GM18517 (cell line): Measurements from ENCODE around the gene CELF1.
"Not testable (repeated sequence)": the region's sequence is repeated elsewhere in the genome, so short reads cannot be mapped to it uniquely, and the experiment has no call there.

Source experiments
- ATAC-seq: cut with Tn5 transposase; IDR thresholded peaks from one replicate; pipeline ENCODE4 v1.9.1; 2021; ENCODE audit warnings: mild to moderate bottlenecking, moderate library complexity; ENCODE audit not compliant: unreplicated experiment

Gene CELF1

DNA sequence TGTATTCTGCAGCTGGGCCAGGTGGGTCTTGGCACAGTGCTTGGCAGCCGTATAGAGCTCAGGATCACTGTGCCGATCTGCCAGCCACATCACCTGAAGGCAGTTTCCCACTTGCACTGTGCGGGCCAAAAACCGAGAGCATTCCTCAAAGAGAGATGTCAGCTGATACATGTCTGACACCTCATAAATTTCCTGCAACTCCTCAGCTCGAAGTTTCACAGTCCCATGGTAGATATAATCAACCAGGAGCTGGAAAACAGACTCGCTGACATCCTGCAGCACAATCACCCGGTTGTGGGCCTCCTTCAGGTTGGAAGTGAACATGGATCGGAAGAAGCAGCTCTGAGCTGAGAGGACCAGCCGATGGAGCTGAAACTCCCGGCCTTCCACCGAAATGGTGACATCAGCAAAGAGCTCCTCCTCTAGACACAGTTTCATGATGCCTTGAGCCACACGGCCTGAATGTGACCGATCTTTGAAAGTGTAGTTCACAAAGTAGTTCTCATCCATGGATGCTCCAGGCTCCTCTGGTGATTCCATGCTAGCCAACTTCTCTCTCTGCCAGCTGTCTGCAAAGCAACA is 24.6 kb upstream of the CELF1 start:
- no peak for ATAC-seq

DNA sequence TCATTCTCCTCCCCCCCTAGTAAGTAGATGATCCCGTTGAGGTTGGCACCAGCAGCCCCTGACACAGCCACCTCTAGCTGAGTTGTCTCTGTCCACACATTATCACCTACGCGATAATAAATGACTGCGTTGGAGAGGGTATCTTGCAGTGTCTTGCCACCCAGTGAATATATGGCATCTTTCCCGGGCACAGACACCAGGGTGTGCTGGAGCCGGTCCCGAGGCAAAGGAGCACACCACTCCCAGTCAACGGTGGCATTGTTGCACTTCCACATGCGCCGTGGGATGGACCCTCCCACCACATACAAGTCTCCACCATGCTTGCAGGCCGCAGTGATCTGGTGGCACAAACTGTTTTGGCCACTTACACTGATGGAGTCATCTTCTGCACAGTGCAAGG is 20.4 kb upstream of the CELF1 start:
- ATAC-seq = no peak

DNA sequence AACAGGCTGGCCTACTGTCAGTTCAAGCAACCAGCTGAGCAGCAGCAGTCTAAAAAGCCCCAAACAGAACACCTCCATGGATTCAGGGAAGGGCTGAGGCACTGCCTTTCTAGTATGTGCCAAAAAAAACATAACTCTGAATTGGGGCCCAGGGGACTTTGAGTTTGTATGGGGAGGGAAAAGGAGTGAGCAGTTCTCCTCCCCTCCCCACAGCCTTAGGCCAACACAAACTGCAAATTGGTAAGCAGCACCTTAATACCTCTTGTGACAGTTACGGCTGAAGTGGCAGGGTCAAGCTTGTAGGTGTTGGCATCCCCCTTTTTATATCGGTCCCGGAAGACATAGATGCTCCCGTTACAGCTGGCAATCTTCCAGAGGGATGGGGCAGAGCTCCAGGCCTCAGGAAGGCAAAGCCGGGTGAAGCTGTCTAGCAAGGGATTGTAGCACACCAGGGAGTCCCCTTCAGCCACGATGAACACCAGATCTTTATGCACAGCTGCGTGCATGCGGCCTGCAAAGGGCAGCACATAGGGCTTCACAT is 19.9 kb upstream of the CELF1 start:
- ATAC-seq = no peak

DNA sequence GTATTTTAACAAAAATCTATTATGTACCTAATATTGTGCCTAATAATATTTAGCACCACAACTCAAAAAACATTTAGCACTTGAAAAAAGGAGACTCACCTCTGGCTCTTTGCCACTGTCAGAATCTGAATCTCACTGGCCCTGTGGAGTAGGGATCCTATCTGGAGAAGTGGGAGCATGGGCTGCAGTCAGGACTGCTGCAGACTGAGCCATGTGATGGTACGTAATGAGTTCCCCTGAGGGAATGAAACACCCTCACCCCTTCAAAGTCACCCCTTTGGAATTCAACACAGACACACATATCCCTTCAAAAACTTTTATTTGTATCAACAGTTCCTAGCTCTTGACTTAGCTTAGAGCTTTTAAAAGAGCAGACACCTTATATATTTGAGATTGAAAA is 19.0 kb upstream of the CELF1 start:
- no peak for ATAC-seq

DNA sequence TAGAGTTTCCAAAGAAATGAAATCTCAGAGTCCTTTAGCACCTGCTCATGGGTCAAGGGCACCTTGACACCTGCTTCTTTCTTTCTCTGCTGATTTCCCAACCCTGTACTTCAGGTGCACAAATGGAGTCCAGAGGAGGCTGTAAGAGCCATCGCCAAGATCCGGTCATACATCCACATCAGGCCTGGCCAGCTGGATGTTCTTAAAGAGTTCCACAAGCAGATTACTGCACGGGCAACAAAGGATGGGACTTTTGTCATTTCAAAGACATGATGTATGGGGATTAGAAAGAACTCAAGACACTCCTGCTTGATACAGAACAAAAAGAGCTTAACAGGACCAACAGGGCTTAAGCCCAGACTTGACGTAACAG is 18.4 kb upstream of the CELF1 start:
- ATAC-seq = no peak

DNA sequence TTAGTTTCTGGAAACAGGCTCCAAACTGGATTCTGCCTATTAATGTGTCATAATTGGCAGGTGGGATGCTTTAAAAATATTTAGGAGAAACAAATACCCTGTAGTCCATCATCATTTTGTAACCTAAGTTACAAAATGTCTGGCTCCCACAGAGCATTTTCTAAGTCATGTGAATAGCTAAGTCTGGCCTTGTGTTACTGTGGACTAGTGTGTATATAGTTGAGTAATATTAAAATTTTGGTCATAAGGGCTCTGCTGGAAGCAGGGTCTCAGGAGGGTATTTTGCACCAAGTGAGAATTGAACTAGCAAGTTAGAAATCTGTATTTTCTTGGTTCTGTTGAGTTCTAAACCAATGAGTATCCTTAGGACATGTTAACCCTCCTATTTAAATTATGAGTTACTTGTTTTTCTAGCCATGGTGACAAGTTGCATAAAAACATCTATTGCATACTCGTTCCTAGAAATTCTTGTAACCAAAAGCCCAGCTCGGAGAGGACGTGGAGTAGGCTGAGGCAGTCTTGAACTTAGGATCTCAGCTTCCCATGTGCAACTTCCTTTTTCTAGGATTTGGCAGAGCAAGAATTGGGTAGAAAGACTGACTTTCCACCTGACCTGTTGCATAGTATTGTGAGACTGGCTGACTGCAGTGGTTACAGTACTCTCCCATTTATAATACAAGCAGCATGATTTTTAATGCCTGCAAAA is 17.9 kb upstream of the CELF1 start:
- ATAC-seq = no peak

DNA sequence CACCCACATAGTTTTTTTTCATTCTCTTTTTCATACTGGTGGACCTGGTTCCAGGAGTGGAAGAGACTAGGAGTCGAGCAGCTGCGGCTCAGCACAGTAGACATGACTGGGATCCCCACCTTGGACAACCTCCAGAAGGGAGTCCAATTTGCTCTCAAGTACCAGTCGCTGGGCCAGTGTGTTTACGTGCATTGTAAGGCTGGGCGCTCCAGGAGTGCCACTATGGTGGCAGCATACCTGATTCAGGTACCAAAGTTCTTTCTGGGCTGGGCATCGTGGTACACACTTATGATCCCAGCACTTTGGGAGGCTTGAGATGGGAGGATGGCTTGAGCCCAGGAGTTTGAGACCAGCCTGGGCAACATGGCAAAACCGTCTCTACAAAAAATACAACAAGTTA is 16.7 kb upstream of the CELF1 start:
- ATAC-seq = no peak

DNA sequence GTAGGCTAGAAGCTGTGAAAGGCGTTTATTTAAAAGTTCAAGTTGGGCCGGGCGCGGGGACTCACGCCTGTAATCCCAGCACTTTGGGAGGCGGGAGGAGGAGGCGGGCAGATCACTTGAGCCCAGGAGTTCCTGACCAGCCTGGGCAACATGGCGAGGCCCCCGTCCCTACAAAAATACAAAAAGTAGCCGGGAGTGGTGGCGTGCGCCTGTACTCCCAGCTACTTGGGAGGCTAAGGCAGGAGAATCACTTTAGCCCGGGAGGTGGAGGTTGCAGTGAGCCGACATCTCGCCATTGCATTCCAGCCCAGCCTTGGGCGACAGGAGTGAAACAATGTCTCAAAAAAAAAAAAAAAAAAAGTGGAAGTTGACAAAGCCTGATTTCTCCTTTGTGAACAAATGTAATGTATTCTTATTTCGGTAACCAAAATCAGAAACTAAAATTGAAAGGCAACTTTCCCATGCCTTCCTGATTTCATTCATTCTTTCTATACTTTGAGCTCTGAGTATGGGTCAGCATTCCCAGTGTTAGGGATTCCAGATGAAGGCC is 13.3 kb upstream of the CELF1 start:
- ATAC-seq = no peak

DNA sequence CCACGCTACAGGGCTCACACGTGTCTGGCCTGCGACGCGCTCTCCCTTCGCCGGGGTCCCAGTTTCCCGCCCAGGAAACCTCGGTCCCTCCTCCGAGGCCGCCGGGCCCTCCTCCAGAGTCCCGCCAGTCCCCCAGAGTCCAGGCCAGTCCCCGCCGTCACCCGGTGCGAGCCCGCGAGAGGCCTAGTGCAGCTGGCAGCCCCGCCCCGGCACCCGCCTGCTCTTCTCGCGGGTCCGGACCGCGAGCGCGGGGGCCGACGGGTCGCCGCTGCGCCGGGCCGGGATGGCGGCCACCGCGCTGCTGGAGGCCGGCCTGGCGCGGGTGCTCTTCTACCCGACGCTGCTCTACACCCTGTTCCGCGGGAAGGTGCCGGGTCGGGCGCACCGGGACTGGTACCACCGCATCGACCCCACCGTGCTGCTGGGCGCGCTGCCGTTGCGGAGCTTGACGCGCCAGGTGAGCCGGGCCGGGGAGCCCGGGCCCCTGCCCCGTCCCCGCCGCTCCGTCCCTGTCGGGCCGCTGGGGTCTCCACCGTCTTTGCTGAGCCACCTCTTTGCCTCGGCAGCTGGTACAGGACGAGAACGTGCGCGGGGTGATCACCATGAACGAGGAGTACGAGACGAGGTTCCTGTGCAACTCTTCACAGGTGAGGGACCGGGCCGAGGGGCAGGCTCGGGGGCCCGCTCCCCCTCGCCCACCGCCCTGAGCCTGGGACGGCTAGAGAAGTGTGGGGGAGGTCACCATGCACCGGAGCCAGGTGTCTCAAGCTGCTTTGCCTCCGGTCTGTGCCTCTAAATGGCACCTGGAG is 12.6 kb upstream of the CELF1 start, which contains the start of gene PTPMT1:
PTPMT1 (plus strand) TSS at position 260 of the 809 bp plus-strand sequence; CDS start at position 284, 24 bp downstream.
- peak; percentile 64 for ATAC-seq

DNA sequence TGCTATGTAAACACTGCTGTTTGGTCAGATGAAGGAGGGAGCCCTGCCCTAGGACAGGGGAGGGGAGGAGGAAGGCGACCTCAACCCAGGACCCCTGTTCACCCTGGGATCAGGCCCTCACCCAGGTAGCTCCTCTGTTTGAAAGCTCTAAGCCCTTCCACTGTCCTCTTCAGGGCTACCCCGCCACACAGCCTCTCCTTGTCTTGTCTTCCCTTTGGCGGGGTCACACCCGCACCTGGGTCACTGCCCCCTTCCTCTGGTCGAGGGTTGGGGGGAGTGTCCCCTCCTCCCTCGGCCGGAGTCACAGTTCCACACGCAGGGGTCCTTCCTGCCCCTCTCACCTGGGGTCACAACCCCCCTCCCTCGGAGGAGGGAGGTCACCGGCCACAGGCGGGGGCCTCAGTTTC is 12.0 kb upstream of the CELF1 start:
- peak; percentile 15 for ATAC-seq

DNA sequence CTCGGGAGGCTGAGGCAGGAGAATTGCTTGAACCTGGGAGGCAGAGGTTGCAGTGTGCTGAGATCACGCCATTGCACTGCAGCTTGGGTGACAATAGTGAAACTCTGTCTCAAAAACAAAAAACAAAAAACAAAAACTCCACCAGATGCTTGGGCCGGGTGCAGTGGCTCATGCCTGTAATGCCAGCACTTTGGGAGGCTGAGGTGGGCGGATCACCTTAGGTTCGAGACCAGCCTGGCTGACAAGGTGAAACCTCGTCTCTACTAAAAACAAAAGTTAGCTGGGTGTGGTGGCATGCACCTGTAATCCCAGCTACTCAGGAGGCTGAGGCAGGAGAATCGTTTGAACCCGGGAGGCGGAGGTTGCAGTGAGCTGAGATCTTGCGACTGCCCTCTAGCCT is 11.4 kb upstream of the CELF1 start:
- ATAC-seq = not testable (repeated sequence)

DNA sequence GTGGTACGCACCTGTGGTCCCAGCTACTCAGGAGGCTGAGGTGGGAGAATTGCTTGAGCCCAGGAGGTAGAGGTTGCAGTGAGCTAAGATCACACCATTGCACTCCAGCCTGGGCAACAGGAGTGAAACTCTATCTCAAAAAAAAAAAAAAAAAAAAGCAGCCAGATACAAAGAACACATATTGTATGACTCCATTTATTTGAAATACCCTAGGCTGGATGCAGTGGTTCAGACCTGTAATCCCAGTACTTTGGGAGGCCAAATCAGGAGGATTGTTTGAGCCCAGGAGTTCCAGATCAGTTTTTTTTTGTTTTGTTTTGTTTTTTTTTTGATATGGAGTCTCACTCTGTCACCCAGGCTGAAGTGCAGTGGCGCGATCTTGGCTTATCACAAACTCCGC is 9.5 kb upstream of the CELF1 start:
- ATAC-seq = not testable (repeated sequence)

DNA sequence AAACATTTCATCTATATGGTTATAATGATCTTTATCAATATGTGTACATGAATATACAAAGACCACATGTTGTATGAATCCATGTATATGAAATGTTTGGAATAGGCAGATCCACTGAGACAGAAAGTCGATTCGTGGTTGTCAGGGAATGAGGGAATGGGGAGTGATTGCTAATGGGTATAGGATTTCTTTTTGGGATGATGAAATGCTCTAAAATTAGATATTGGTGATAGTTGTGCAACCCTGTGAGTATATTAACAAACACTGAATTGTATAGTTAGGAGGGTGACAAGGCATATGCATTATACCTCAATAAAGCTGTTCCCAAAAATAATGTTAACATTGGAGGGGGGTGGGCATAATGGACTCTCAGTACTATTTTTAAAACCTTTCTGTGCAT is 7.5 kb upstream of the CELF1 start:
- no peak for ATAC-seq

DNA sequence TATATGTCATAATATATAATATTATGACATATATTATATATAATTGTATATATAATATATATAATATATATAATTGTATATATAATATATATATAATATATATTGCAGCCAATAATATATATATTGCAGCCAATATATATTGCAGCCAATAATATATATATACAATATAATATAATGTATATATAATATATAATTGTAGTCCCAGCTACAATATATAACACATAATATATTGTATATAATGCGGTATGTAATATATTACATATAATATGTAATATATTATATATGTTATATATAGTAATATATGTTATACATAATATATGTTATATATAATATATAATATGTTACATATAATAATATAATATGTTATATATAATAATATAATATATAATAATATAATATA is 5.8 kb upstream of the CELF1 start:
- no peak for ATAC-seq

DNA sequence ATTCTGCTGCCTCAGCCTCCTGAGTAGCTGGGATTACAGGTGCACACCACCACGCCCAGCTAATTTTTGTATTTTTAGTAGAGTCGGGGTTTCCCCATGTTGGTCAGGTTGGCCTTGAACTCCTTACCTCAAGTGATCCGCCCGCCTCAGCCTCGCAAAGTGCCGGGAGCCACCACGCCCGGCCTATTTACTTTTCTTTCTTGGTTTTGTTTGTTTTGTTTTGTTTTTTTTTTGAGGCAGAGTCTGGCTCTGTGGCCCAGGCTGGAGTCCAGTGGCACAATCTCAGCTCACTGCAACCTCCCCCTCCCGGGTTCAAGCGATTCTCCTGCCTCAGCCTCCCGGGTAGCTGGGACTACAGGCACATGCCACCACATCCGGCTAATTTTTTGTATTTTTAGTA is 4.1 kb upstream of the CELF1 start:
- not testable (repeated sequence) for ATAC-seq

DNA sequence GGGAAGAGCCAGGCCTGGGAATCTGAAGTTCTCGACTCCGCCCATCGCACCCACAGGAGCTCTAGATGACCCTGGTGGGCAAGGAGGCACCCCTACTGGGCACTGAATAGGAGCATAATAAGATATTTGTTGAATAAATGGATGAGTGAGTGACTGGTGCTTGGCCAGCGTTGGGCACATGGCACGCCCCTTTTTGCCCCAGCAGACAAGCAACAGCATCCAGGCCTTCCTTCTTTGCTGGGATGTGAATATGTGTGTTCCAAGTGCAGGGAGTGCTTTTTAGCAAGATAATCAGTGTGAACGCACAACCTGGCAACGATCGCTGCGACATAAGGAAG is 443 bp upstream of the CELF1 start:
- ATAC-seq = peak; percentile 31

DNA sequence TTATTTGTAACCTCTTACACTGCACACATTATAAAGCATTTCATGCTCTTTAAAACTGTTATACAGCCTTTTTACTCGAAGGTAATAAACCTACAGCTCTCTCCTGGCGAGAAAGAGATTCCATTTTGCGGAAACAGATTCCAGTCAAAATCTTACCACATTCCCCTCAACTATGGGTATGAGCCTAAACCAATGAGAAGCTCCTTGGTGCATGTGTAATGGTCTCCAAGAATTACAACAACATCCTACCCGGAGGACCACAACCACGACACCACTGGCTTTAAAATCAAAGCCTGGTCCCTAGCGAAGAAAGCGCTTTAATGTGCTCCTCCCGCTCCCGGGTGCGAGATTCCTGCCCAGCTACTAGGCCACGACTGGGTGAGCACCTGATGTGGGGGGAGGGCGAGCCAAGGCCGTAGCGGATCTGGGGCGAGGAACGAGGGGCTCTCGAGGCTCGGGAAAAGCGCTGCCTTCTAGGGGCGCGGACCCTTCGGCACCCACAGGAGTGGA is 821 bp downstream of the CELF1 start:
- ATAC-seq = no peak

DNA sequence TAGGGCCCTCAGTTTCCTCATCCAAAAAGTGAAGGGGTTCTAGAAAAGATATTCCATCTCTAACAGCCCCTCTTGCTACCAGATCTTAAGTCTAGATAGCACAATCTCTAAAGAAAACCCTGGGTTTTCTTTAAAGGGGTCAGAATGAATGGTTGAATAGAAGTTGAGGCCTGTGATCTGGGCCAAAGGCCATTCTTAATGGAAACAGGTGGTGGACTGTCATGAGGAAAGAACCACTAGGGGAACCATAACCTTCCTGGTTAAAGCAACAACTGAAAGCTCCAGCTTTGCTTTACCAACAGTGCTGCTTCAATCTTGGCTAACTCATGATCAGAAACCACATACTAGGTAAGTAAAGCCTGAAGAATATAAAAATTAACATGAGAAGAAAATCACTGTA is 1.8 kb downstream of the CELF1 start:
- no peak for ATAC-seq

DNA sequence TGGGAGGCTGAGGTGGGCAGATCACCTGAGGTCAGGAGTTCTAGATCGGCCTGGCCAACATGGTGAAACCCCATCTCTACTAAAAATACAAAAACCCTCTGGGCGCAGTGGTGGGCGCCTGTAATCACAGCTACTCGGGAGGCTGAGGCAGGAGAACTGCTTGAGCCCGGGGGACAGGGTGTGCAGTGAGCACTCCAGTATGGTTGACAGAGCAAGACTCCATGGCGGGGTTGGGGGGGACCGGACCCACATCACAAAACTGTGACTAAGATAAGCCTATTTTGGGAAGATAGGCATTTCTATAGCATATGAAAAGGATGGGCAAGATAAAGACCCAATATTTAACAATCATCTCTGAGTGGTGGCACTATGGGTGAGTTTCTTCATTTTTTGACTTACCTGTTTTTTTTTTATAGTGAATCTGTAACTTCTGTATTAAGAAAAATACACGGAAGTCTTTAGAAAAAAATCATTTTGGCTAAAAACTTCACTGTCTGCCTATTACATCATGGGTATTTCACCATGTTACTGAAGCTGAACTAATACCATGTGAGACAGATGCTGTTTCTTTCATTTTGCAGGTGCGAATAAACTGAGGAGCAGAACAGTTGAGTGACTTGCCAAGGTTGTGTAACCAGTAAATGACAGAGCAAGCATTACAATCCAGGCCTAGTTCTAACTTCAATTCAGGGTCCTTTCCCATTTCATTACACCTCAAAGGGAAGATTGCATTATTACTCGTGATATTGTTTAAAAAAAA is 2.5 kb downstream of the CELF1 start:
- ATAC-seq = no peak

DNA sequence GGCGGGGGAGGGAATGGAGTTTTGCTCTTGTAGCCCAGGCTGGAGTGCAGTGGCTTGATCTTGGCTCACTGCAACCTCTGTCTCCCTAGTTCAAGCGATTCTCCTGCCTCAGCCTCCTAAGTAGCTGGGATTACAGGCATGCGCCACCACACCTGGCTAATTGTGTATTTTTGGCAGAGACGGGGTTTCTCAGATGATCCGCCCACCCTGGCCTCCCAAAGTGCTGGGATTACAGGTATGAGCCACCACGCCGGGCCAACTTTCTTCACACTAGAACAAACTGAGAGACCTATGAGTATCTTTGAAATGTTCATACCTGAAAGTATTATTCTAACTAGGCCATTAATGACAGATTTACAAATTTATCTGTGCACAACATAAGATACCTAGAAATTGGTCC is 6.7 kb downstream of the CELF1 start:
- not testable (repeated sequence) for ATAC-seq

DNA sequence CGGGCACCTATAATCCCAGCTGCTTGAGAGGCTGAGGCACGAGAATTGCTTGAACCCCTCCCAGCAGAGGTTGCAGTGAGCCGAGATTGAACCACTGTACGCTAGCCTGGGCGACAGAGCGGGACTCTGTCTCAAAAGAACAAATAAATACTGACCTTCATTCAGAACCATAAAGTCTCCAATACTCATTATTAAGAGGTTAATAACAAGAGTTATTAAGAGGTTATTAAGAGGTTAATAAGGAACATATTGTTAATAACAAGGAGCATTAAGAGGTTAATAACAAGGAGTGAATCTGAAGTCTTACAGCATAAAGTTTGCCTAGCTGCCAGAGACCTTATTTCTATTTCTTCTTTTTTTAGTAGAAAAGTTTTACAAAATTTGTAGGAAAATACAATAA is 7.6 kb downstream of the CELF1 start:
- ATAC-seq = no peak
